Chondrocyte (in vitro differentiated cells): ENCODE results near the gene FRMD4A. TPM values are rescaled to one million over a fixed set of nuclear protein-coding genes. Genes with fewer than 3 reads are reported as not detected.

ENCODE experiments used
- DNase-seq: peaks from one replicate; pipeline ENCODE4 v3.0.0; 2021; ENCODE audit warnings: mixed read lengths, low spot score
- H3K27ac Mint-ChIP-seq: one replicate; pipeline ENCODE4 v1.8.0; 2021; ENCODE audit warnings: mild to moderate bottlenecking, moderate library complexity, mixed read lengths; ENCODE audit not compliant: unreplicated experiment
- H3K27me3 Mint-ChIP-seq: 2 replicates; pipeline ENCODE4 v1.8.0; 2021; ENCODE audit warnings: low read depth, mixed read lengths
- H3K36me3 Mint-ChIP-seq: 2 replicates; pipeline ENCODE4 v1.8.0; 2021; ENCODE audit warnings: low read depth, mixed read lengths
- H3K4me1 Mint-ChIP-seq: 2 replicates; pipeline ENCODE4 v1.8.0; 2021; ENCODE audit warnings: low read depth, mild to moderate bottlenecking, mixed read lengths
- H3K4me3 Mint-ChIP-seq: one replicate; pipeline ENCODE4 v1.8.0; 2021; ENCODE audit warnings: mild to moderate bottlenecking, moderate library complexity, mixed read lengths; ENCODE audit not compliant: unreplicated experiment
- H3K9me3 Mint-ChIP-seq: 2 replicates; pipeline ENCODE4 v1.8.0; 2021; ENCODE audit warnings: low read depth, mixed read lengths
- total RNA-seq: library from RNA; stranded (reverse); gene quantifications from 3 replicates; pipeline ENCODE4 v1.2.1, GENCODE V29; 2021
- TF ChIP-seq, protein P1 (sequence below): fragments of 200-600 bp; sonication (generic); IDR thresholded peaks from 2 replicates; pipeline ENCODE4 v1.5.0; 2021; ENCODE audit warnings: antibody characterized with exemption, mild to moderate bottlenecking, moderate library complexity

FRMD4A gene
- total RNA-seq, 1 donor from 2014 or later: 129 TPM

DNA sequence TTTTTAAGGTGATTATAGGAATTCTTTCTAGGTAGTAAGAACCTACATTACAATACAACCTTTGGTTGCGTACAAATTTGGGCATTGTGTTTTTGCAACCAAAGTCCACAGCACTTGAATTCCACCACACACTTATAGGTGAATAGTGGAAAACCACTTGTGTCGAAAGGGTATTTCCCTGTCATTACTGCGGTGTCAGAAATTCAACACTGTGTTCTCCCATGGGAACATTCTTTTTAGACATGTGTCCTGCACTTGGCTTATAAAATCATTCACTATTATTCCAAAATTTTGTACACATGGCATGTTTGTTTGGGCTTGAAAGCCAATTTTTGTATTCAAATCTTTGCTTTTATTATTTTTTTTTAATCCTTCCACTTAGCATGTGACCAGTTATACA lies 410.3 kb downstream of the FRMD4A start:
- H3K27me3 Mint-ChIP-seq: no peaks in the 10 kb centered on the region
- peaks cover 8% of the 10 kb centered on the region for H3K36me3 Mint-ChIP-seq
- H3K9me3 Mint-ChIP-seq: no peaks in the 10 kb centered on the region
- no peak overlapping the region for H3K4me3 Mint-ChIP-seq
- no peak overlapping the region for H3K27ac Mint-ChIP-seq
- peaks cover 74% of the 10 kb centered on the region for H3K4me1 Mint-ChIP-seq
- TF ChIP-seq, protein P1, sequence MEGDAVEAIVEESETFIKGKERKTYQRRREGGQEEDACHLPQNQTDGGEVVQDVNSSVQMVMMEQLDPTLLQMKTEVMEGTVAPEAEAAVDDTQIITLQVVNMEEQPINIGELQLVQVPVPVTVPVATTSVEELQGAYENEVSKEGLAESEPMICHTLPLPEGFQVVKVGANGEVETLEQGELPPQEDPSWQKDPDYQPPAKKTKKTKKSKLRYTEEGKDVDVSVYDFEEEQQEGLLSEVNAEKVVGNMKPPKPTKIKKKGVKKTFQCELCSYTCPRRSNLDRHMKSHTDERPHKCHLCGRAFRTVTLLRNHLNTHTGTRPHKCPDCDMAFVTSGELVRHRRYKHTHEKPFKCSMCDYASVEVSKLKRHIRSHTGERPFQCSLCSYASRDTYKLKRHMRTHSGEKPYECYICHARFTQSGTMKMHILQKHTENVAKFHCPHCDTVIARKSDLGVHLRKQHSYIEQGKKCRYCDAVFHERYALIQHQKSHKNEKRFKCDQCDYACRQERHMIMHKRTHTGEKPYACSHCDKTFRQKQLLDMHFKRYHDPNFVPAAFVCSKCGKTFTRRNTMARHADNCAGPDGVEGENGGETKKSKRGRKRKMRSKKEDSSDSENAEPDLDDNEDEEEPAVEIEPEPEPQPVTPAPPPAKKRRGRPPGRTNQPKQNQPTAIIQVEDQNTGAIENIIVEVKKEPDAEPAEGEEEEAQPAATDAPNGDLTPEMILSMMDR: no peak
- no peak for DNase-seq

GRCh38 chr10:13920031-13920430 lies 410.7 kb downstream of the FRMD4A start:
- no peak overlapping the region for H3K4me3 Mint-ChIP-seq
- no peaks in the 10 kb centered on the region for H3K9me3 Mint-ChIP-seq
- no peaks in the 10 kb centered on the region for H3K27me3 Mint-ChIP-seq
- H3K4me1 Mint-ChIP-seq: peaks cover 71% of the 10 kb centered on the region
- no peak for DNase-seq
- peaks cover 8% of the 10 kb centered on the region for H3K36me3 Mint-ChIP-seq
- TF ChIP-seq, protein P1: no peak
- peak overlapping the region; percentile 45 for H3K27ac Mint-ChIP-seq

DNA sequence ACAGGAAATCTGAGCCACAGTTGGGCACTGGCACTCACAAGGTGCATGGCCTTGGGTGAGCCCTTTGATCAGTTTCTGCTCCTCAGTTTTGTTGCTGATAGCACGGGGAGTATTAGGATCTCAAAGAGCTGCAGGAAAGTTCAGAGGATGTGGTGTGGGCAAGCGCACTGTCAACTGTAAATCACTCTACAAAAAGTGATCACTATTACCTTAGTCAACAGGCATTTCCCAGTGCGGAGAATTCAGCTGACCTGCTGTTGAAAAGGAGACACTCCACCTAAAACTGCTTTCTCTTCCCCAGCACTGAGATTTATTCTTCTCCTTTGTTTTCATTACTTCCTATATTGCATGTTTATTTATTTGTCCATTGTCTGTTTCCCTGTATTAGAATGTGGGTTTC lies 412.9 kb downstream of the FRMD4A start:
- H3K36me3 Mint-ChIP-seq: peaks cover 9% of the 10 kb centered on the region
- no peaks in the 10 kb centered on the region for H3K27me3 Mint-ChIP-seq
- H3K9me3 Mint-ChIP-seq: no peaks in the 10 kb centered on the region
- no peak overlapping the region for H3K4me3 Mint-ChIP-seq
- no peak overlapping the region for H3K27ac Mint-ChIP-seq
- TF ChIP-seq, protein P1: no peak
- peaks cover 67% of the 10 kb centered on the region for H3K4me1 Mint-ChIP-seq
- DNase-seq: no peak

DNA sequence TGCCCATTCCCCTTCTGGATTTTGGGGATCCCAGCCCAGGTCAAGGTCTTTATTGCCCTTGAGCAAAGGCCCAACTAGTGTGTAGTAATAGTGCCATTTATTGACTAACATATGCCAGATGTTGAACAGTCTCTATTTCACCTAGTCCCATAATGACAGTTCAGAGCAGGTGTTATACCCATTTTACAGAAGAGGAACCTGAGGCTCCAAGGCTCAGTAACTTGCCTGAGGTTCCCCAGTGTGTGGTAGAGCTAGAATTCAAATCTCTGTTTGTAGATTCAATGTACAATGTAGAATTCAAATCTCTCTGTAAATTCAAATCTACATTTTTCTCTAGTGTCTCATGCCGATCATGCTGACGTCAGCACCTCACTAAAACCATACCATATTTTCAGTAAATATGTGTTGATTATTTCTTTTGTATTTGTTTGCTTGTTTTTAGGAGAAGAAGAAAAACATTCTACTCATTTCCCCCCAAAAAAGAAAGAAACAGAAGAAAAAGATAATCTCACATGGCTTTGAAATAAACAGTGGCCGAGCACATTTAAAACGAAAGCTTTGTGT lies 414.3 kb downstream of the FRMD4A start:
- Mint-ChIP-seq H3K4me1 (peaks cover 60% of the 10 kb centered on the region), H3K4me3 (no peak overlapping the region), H3K36me3 (peaks cover 11% of the 10 kb centered on the region), H3K27me3 (no peaks in the 10 kb centered on the region), H3K9me3 (no peaks in the 10 kb centered on the region), H3K27ac (no peak overlapping the region)
- no peak for DNase-seq
- TF ChIP-seq, protein P1: no peak

DNA sequence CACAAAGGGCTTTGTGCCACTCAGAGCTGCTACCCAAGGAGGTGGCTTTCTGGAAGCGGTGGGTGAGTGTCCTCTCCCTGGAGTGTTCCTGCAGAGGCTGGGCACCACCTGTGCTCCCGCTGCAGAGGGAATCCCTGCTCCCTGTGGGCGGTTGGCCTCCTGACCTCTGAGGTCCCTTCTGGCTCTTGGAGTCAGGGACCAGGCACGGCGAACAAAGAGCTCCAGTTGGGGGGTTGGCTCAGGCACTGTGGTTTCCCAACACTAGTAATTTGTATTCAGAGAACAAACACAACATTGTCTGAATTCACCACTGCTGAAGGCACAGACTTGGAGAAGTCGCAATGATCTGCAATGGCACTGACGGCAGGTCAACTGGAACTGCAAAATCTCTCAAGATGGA lies 415.0 kb downstream of the FRMD4A start:
- no peak overlapping the region for H3K27ac Mint-ChIP-seq
- H3K4me3 Mint-ChIP-seq: no peak overlapping the region
- peaks cover 11% of the 10 kb centered on the region for H3K36me3 Mint-ChIP-seq
- H3K27me3 Mint-ChIP-seq: no peaks in the 10 kb centered on the region
- peaks cover 60% of the 10 kb centered on the region for H3K4me1 Mint-ChIP-seq
- H3K9me3 Mint-ChIP-seq: no peaks in the 10 kb centered on the region
- TF ChIP-seq, protein P1: no peak
- DNase-seq: no peak
